OCI-LY1 (cell line): ENCODE data around the gene MARS1.

Experiments used
- H2AFZ ChIP-seq: fragments of 200-600 bp; sonication (generic), shearing (Covaris generic); 2 replicates; pipeline ENCODE4 v1.6.0; 2014; ENCODE audit warnings: antibody characterized with exemption, mild to moderate bottlenecking, low read length
- H3F3A ChIP-seq: fragments of 200-600 bp; sonication (generic), shearing (Covaris generic); 2 replicates; pipeline ENCODE4 v1.6.0; 2014; ENCODE audit warnings: mild to moderate bottlenecking, antibody characterized with exemption, low read length, moderate library complexity; ENCODE audit not compliant: insufficient read depth
- H3K27ac ChIP-seq: fragments of 200-600 bp; sonication (generic); 2 replicates; pipeline ENCODE4 v1.5.1; 2014; ENCODE audit warnings: low read length, mixed run types, mild to moderate bottlenecking, low read depth; ENCODE audit not compliant: poor library complexity, severe bottlenecking
- H3K27me3 ChIP-seq: fragments of 200-600 bp; sonication (generic); 2 replicates; pipeline ENCODE4 v1.6.0; 2014; ENCODE audit warnings: antibody characterized with exemption, mild to moderate bottlenecking, low read length, moderate library complexity; ENCODE audit not compliant: insufficient read depth
- H3K36me3 ChIP-seq: fragments of 200-600 bp; sonication (generic); 2 replicates; pipeline ENCODE4 v1.6.1; 2014; ENCODE audit warnings: mild to moderate bottlenecking, antibody characterized with exemption, low read length, moderate library complexity, mixed read lengths; ENCODE audit not compliant: insufficient read depth
- H3K4me1 ChIP-seq: fragments of 200-600 bp; sonication (generic); 2 replicates; pipeline ENCODE4 v1.5.1; 2014; ENCODE audit warnings: mild to moderate bottlenecking, low read length, moderate library complexity; ENCODE audit not compliant: insufficient read depth, severe bottlenecking
- H3K4me2 ChIP-seq: fragments of 200-600 bp; sonication (generic), shearing (Covaris generic); 2 replicates; pipeline ENCODE4 v1.6.1; 2014; ENCODE audit warnings: low read length
- H3K4me3 ChIP-seq: fragments of 200-600 bp; sonication (generic); 2 replicates; pipeline ENCODE4 v1.5.1; 2014; ENCODE audit warnings: low read length, low read depth, mild to moderate bottlenecking, mixed read lengths; ENCODE audit not compliant: poor library complexity, severe bottlenecking
- H3K79me2 ChIP-seq: fragments of 200-600 bp; shearing (Covaris generic); 2 replicates; pipeline ENCODE4 v1.6.1; 2016; ENCODE audit warnings: mixed run types, low read length, mixed read lengths; ENCODE audit not compliant: insufficient read depth
- H3K9ac ChIP-seq: fragments of 200-600 bp; sonication (generic), shearing (Covaris generic); 2 replicates; pipeline ENCODE4 v1.6.1; 2014; ENCODE audit warnings: mild to moderate bottlenecking, low read length, mixed read lengths
- H3K9me2 ChIP-seq: fragments of 200-600 bp; sonication (generic), shearing (Covaris generic); 2 replicates; pipeline ENCODE4 v1.6.1; 2014; ENCODE audit warnings: low read depth, mild to moderate bottlenecking, low read length, mixed read lengths
- H3K9me3 ChIP-seq: fragments of 200-600 bp; shearing (Covaris generic); 2 replicates; pipeline ENCODE4 v1.6.1; 2014; ENCODE audit warnings: low read length, mixed read lengths
- H4K20me1 ChIP-seq: fragments of 200-600 bp; sonication (generic), shearing (Covaris generic); 2 replicates; pipeline ENCODE4 v1.6.0; 2016; ENCODE audit warnings: mild to moderate bottlenecking, low read length; ENCODE audit not compliant: insufficient read depth
- EZH2 ChIP-seq: fragments of 200-600 bp; sonication (generic), shearing (Covaris generic); IDR thresholded peaks from 2 replicates; pipeline ENCODE4 v1.8.0; 2017; ENCODE audit warnings: borderline replicate concordance, mixed run types, mild to moderate bottlenecking, antibody characterized with exemption, low read length, moderate library complexity, mixed read lengths
- TF ChIP-seq, protein P1 (sequence below): fragments of 200-600 bp; sonication (generic), shearing (Covaris generic); IDR thresholded peaks from 2 replicates; pipeline ENCODE4 v1.5.1; 2017; ENCODE audit warnings: mild to moderate bottlenecking, antibody characterized with exemption, low read length, moderate library complexity, mixed read lengths

MARS1 gene

GRCh38 chr12:57534250-57534649 lies 46.4 kb downstream of the MARS1 start:
- Histone ChIP-seq H3K4me1 (no peaks in the 10 kb centered on the region), H3K4me3 (no peak overlapping the region), H3K4me2 (no peak overlapping the region), H2AFZ (no peak overlapping the region), H3K36me3 (peaks cover 71% of the 10 kb centered on the region), H3K27ac (no peak overlapping the region), H4K20me1 (no peaks in the 10 kb centered on the region), H3K27me3 (no peaks in the 10 kb centered on the region), H3K9ac (no peak overlapping the region), H3K79me2 (no peaks in the 10 kb centered on the region), H3F3A (no peaks in the 10 kb centered on the region), H3K9me2 (no peaks in the 10 kb centered on the region), H3K9me3 (no peaks in the 10 kb centered on the region)
- no peak for TF ChIP-seq EZH2
- TF ChIP-seq, protein P1, sequence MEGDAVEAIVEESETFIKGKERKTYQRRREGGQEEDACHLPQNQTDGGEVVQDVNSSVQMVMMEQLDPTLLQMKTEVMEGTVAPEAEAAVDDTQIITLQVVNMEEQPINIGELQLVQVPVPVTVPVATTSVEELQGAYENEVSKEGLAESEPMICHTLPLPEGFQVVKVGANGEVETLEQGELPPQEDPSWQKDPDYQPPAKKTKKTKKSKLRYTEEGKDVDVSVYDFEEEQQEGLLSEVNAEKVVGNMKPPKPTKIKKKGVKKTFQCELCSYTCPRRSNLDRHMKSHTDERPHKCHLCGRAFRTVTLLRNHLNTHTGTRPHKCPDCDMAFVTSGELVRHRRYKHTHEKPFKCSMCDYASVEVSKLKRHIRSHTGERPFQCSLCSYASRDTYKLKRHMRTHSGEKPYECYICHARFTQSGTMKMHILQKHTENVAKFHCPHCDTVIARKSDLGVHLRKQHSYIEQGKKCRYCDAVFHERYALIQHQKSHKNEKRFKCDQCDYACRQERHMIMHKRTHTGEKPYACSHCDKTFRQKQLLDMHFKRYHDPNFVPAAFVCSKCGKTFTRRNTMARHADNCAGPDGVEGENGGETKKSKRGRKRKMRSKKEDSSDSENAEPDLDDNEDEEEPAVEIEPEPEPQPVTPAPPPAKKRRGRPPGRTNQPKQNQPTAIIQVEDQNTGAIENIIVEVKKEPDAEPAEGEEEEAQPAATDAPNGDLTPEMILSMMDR, result no peak

DNA sequence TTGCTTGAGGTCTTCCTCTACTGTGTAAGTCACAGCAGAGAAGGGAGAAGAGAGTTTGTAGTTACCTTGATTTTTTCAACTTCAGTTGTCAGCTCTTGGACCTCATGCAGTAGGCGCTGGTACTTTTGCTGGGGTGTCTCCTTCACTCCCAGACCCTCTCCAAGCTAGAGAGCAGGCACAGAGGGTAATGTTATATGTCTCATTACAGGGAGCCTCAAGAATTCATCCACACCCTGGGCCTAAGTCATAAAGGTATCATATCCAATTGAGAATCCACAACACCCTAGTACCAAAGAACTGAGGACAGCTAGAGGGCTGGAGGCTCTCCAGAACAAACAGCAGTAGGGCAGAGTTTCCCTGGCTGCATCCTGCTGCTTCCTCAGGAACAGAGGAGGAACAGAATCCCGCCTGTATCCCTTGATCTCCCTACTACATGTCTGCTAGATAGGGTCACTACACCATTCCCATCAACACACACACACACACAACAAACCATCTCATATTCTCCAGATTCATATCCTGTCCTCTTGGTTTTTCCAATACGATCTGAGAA lies 47.2 kb downstream of the MARS1 start:
- Histone ChIP-seq H3K9me3 (no peaks in the 10 kb centered on the region), H4K20me1 (no peaks in the 10 kb centered on the region), H3K36me3 (peaks cover 67% of the 10 kb centered on the region), H2AFZ (no peak overlapping the region), H3K4me1 (no peaks in the 10 kb centered on the region), H3K9me2 (no peaks in the 10 kb centered on the region), H3K4me2 (no peak overlapping the region), H3K27ac (no peak overlapping the region), H3K27me3 (no peaks in the 10 kb centered on the region), H3K9ac (no peak overlapping the region), H3K4me3 (no peak overlapping the region), H3K79me2 (no peaks in the 10 kb centered on the region), H3F3A (no peaks in the 10 kb centered on the region)
- TF ChIP-seq EZH2, result no peak
- TF ChIP-seq, protein P1, result no peak

DNA sequence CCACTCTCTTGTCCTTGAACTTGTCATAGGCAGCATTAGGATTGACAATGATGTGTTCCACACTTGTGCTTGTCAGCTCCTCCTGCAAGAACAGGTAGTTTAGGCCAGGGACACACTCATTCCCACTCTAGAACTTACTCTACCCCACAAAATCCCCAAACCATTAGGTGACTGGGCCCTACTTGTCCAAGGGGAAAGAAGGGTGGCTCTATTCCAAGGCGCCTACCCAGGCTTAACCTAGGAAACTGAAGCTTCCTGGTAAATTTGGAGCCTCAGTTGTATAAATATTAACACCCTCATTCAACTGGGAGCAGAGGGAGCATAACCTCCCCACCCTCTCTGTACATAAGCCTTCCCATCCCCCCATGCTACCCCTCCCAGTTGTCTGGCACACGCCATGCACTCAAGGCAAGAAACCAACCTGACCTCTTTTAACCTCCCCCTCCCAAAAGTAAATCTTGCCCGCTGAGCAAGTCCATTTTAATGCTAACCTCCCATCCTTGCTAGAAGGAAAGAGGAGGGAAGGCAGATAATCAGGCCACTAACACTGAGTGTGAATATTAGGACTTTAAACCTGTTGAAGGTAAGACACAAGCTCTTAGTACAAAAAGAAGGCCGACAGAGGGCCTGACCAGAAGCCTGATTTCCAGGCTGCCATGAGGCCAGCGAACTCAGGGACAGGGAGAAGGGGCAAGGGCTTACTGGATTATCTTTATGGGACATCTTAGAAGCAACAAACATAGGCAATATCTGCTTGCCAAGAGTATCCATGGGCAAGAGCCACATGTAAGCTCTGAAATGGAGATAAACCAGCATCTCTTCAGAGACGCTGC lies 48.1 kb downstream of the MARS1 start:
- H3K27me3 ChIP-seq, result no peaks in the 10 kb centered on the region
- H4K20me1 ChIP-seq, result no peaks in the 10 kb centered on the region
- H3K36me3 ChIP-seq, result peaks cover 61% of the 10 kb centered on the region
- no peaks in the 10 kb centered on the region for H3K79me2 ChIP-seq
- H3K4me1 ChIP-seq, result no peaks in the 10 kb centered on the region
- no peak overlapping the region for H3K9ac ChIP-seq
- H3K4me3 ChIP-seq, result no peak overlapping the region
- H3K4me2 ChIP-seq, result no peak overlapping the region
- no peaks in the 10 kb centered on the region for H3F3A ChIP-seq
- no peak overlapping the region for H3K27ac ChIP-seq
- no peak overlapping the region for H2AFZ ChIP-seq
- no peaks in the 10 kb centered on the region for H3K9me3 ChIP-seq
- TF ChIP-seq, protein P1, result no peak
- TF ChIP-seq EZH2, result no peak
- H3K9me2 ChIP-seq, result no peaks in the 10 kb centered on the region
